Psoas muscle (tissue), 8 donors: Measurements from ENCODE around the gene PSMD4. TPM values are rescaled to one million over a fixed set of nuclear protein-coding genes. Genes with fewer than 3 reads are reported as not detected.
"Not testable (repeated sequence)": the region's sequence is repeated elsewhere in the genome, so short reads cannot be mapped to it uniquely, and the experiment has no call there.

Source experiments
- ATAC-seq, 4 donors: fragments of 200-7000 bp; cut with Tn5 transposase; one replicate each; pipeline ENCODE4 v1.9.1; 2020; ENCODE audit warnings: moderate library complexity in 3 of 4, mild to moderate bottlenecking in 2 of 4
- DNase-seq, 2 donors: peaks; one replicate each; pipeline ENCODE4 v3.0.0-alpha.2; 2020
- H3K27ac ChIP-seq: fragments of 200-600 bp; one replicate; pipeline ENCODE4 v1.8.0; 2022
- H3K27me3 ChIP-seq, 3 donors: fragments of 200-600 bp in 1 of 3; one replicate each; pipeline versions ENCODE4 v1.6.1 to v1.8.0; 2013 to 2022; ENCODE audit warnings: low read length in 2 of 3, mild to moderate bottlenecking in 2 of 3, moderate library complexity in 1 of 3; ENCODE audit not compliant: insufficient read depth in 3 of 3
- H3K36me3 ChIP-seq, 2 donors: fragments of 200-600 bp in 1 of 2; one replicate each; pipeline versions ENCODE4 v1.6.1 to v1.8.0; 2013 to 2022; ENCODE audit warnings: low read depth in 1 of 2, mild to moderate bottlenecking in 1 of 2, moderate library complexity in 1 of 2; ENCODE audit not compliant: insufficient read depth in 1 of 2
- H3K4me1 ChIP-seq: fragments of 200-600 bp; one replicate; pipeline ENCODE4 v1.8.0; 2022
- H3K4me3 ChIP-seq: fragments of 200-600 bp; one replicate; pipeline ENCODE4 v1.8.0; 2022; ENCODE audit warnings: mild to moderate bottlenecking
- H3K9me3 ChIP-seq: fragments of 200-600 bp; one replicate; pipeline ENCODE4 v1.8.0; 2022
- CTCF ChIP-seq: fragments of 200-600 bp; IDR thresholded peaks from one replicate; pipeline ENCODE4 v1.8.0; 2022; ENCODE audit warnings: antibody characterized with exemption
- WGBS, 3 donors: extraction: QIAGEN DNeasy Blood & Tissue Kit; methylation state at CpG; one replicate each; pipeline versions ENCODE4 v1.1.6 to v1.1.7; 2013; 5-methylcytosine and 5-hydroxymethylcytosine counted together
- intact Hi-C, 2 donors: fragments of 100-400 bp; cut with DNase I; formaldehyde crosslinking; loops; one replicate each; pipeline versions ENCODE4 v1.11.0 to v1.14.2; 2022
- long read RNA-seq, 2 donors: library from polyadenylated mRNA; unstranded; transcript quantifications; one replicate each; pipeline ENCODE4 v2.0.0, GENCODE V29; 2021
- polyA plus RNA-seq, 3 donors: library from polyadenylated mRNA; stranded (reverse); fragments of 200-250 nt; gene quantifications; one replicate each; pipeline ENCODE4 v1.2.3, GENCODE V29; 2013
- total RNA-seq, 4 donors: library from RNA; stranded (reverse); fragmentation: NEBNext Ultra II Directional in 2 of 4; extraction: Animal tissue kit (Norgen Biotek cat#: 25700) in 2 of 4; gene quantifications; one replicate each; pipeline versions ENCODE4 v1.2.1 to v1.2.4, GENCODE V29; 2021 to 2023
- donor health status: healthy with polysubstance abuse.
- donor health status: DM: no; HTN: no; CAD: no; lungs with moderate emphysema.
- donor health status: Bipolar disorder and iron deficiency.
- donor health status: healthy.
- donor health status: DM: yes; HTN: yes; CAD: no.
- donor health status: DM: no; HTN: no; CAD: no.
- donor health status: DM: no; HTN: no; CAD: no.
- donor health status: DM: yes; HTN: yes; CAD: no.

The PSMD4 gene
- total RNA-seq (100 to 1,000 TPM; 208 to 313 (median 240) TPM), polyA plus RNA-seq (100 to 1,000 TPM; 298 to 486 (median 334) TPM)
- long read RNA-seq, donor 1, transcript PSMD4-201 (10 exons, 1,333 nt), result minor isoform, 9 of 258 reads
- long read RNA-seq, donor 1, transcript PSMD4-202 (10 exons, 1,350 nt), result major isoform, 229 of 258 reads
- long read RNA-seq, donor 1, partial matches to known transcripts, result 4 of 258 reads
- long read RNA-seq, donor 1, other reads (novel, unspliced or antisense), result 16 of 258 reads
- long read RNA-seq, donor 2, transcript PSMD4-201 (10 exons, 1,333 nt), result minor isoform, 23 of 523 reads
- long read RNA-seq, donor 2, transcript PSMD4-202 (10 exons, 1,350 nt), result major isoform, 438 of 523 reads
- long read RNA-seq, donor 2, partial matches to known transcripts, result 14 of 523 reads
- long read RNA-seq, donor 2, other reads (novel, unspliced or antisense), result 48 of 523 reads

GRCh38 chr1:151254217-151255213 lies at the start of gene PSMD4:
Gene PSMD4, plus strand, starts transcription at chr1:151254734. Its CDS starts 49 bp downstream, at chr1:151254783.
- no peak for TF ChIP-seq CTCF
- DNase-seq, result peak; percentile 93 to 97
- intact Hi-C loops, result no loop called here
- peaks cover 0 to 5% of the 10 kb centered on the region in 2 donors for H3K36me3 ChIP-seq
- H3K27ac ChIP-seq, result peak within 1 kb of the TSS; percentile 98
- H3K4me3 ChIP-seq, result peak within 1 kb of the TSS; percentile 100
- H3K4me1 ChIP-seq, result peaks cover 35% of the 10 kb centered on the region
- H3K27me3 ChIP-seq, result no peaks in the 10 kb centered on the region
- 7 to 8% (median 8%) methylated on average over 54 to 56 of the region's 56 CpGs for WGBS, 3 donors
- peak; percentile 96 to 99 (median 98) for ATAC-seq
- H3K9me3 ChIP-seq, result no peaks in the 10 kb centered on the region

GRCh38 chr1:151205381-151205965 lies 49.1 kb upstream of the PSMD4 start:
- intact Hi-C loops, result not testable (repeated sequence)

GRCh38 chr1:151210830-151211229 lies 43.7 kb upstream of the PSMD4 start:
- H3K9me3 ChIP-seq, result no peaks in the 10 kb centered on the region
- no peak for TF ChIP-seq CTCF
- DNase-seq, result no peak
- H3K36me3 ChIP-seq, result peaks cover 0 to 64% of the 10 kb centered on the region in 2 donors
- no peak overlapping the region for H3K4me3 ChIP-seq
- 67 to 76% (median 71%) methylated on average over 1 of the region's 1 CpG for WGBS, 3 donors
- intact Hi-C loops, result no loop called here
- H3K27me3 ChIP-seq, result no peaks in the 10 kb centered on the region
- H3K4me1 ChIP-seq, result peaks cover 9% of the 10 kb centered on the region
- no peak for ATAC-seq
- no peak overlapping the region for H3K27ac ChIP-seq

More at GRCh38 chr1:151205381-151205965, 49.1 kb upstream of the PSMD4 start:
- 88 to 94% (median 92%) methylated on average over 12 of the region's 12 CpGs for WGBS, 3 donors
- DNase-seq, H3K27ac ChIP-seq, ATAC-seq, H3K27me3 ChIP-seq, H3K4me3 ChIP-seq, H3K9me3 ChIP-seq: not testable (repeated sequence)
- Histone ChIP-seq H3K36me3 (peaks cover 0 to 65% of the 10 kb centered on the region in 2 donors), H3K4me1 (peaks cover 36% of the 10 kb centered on the region)

- no peak for DNase-seq
- ATAC-seq, result no peak
- Histone ChIP-seq H3K27me3 (no peaks in the 10 kb centered on the region), H3K4me3 (no peak overlapping the region), H3K36me3 (peaks cover 0 to 55% of the 10 kb centered on the region in 2 donors), H3K4me1 (peaks cover 9% of the 10 kb centered on the region), H3K9me3 (no peaks in the 10 kb centered on the region), H3K27ac (no peak overlapping the region)
- no peak for TF ChIP-seq CTCF
- WGBS, 3 donors, result 89 to 94% (median 89%) methylated on average over 15 of the region's 15 CpGs
- intact Hi-C loops, result no loop called here
Observed at GRCh38 chr1:151211972-151212705, 42.4 kb upstream of the PSMD4 start.
